GM23248 (cell line): ENCODE results near the gene RFPL1.

ENCODE experiments used
- EZH2 ChIP-seq: fragments of 200-600 bp; sonication (generic); IDR thresholded peaks from 2 replicates; pipeline ENCODE4 v1.6.1; 2018; ENCODE audit warnings: antibody characterized with exemption, mild to moderate bottlenecking; ENCODE audit not compliant: insufficient read depth, poor library complexity, severe bottlenecking
- EZH2phosphoT487 ChIP-seq: fragments of 200-600 bp; sonication (generic); IDR thresholded peaks from 2 replicates; pipeline ENCODE4 v1.6.1; 2018; ENCODE audit warnings: antibody characterized with exemption, moderate library complexity, mild to moderate bottlenecking, low read depth; ENCODE audit not compliant: insufficient read depth

DNA sequence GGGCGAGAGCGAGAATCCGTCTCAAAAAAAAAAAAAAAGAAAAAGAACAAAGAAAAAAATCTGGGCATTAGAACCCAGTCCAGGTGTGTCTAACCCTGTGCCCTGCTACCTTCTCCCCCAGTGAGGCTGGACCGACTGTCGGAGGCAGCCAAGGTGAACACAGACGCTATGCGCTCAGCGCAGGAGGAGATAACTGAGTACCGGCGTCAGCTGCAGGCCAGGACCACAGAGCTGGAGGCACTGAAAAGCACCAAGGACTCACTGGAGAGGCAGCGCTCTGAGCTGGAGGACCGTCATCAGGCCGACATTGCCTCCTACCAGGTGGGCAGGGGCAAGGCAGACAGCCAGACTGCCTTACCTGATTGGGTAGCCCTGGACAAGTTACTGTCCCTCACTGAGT, 44.9 kb downstream of the RFPL1 start:
- no peak for TF ChIP-seq EZH2phosphoT487
- no peak for TF ChIP-seq EZH2
